Measurements from ENCODE around the gene F11R. TPM values are rescaled to one million over a fixed set of nuclear protein-coding genes. Genes with fewer than 3 reads are reported as not detected.
A peak's percentile ranks its signal among the peaks of the same experiment; 100 is the strongest.
"Not testable (repeated sequence)": the region's sequence is repeated elsewhere in the genome, so short reads cannot be mapped to it uniquely, and the experiment has no call there.

The F11R gene
- total RNA-seq, 4 donors from 2014 or later, result 31.7 to 52.8 (median 44.4) TPM

DNA sequence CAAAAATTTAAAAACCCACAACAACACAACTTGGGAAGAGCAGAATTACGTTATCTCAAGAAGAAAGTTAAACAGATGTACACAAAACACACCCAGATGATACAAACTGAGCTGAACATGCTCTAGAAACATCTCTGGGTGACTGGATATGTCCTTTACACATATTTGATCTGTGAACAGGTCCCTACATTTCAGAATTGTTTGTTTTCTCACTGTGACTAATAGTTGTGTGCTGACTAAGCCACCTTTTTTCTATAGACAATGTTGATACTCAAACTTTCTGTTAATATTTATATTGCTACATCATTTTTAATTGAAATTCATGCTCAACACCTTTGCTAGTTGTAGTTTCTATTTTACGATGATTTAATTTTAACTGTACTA lies 1.0 kb upstream of the F11R start:
- DNase-seq (ENCODE audit: low spot score) (no peak), ATAC-seq (ENCODE audit: low FRiP score) (no peak)
- TF ChIP-seq, protein P1, sequence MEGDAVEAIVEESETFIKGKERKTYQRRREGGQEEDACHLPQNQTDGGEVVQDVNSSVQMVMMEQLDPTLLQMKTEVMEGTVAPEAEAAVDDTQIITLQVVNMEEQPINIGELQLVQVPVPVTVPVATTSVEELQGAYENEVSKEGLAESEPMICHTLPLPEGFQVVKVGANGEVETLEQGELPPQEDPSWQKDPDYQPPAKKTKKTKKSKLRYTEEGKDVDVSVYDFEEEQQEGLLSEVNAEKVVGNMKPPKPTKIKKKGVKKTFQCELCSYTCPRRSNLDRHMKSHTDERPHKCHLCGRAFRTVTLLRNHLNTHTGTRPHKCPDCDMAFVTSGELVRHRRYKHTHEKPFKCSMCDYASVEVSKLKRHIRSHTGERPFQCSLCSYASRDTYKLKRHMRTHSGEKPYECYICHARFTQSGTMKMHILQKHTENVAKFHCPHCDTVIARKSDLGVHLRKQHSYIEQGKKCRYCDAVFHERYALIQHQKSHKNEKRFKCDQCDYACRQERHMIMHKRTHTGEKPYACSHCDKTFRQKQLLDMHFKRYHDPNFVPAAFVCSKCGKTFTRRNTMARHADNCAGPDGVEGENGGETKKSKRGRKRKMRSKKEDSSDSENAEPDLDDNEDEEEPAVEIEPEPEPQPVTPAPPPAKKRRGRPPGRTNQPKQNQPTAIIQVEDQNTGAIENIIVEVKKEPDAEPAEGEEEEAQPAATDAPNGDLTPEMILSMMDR (IDR thresholded peaks at IDR 0.05), result no peak

DNA sequence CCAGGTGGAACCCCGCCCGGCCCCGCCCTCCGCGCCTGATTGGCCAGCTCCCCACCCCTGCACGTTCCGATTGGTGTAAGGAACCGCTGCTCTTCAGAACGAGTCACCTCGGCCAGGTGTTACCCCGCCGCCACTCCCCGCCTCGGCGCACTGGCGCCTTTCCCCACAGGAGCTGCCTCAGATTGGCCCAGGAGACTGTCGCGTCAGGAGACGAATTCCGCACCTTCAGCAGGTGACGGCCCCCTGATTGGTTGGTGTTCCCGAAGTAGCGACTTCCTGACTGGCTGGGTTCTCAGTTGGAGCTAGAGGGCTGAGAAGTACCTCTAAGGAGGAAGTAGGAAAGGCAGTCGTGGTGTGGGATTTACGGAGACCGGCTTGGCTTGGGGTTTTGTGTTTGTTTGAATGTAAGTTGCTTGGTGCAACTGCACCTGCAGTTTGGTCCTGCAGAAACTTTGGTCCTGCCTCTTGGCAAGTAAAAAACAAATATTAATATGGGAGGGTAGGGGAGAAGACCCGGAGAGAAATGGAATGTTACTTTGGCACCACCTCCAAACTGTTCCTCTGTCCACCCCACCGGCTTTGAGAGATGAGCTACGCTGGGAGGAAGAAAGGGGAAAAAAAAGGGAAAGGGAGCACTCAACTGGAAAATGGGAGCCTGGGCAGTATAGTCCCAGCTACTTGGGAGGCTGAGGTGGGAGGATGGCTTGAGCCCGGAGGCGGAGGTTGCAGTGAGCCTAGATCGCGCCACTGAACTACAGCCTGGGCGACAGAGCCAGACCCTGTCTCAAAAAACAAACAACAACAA lies 415 bp upstream of the F11R start:
- DNase-seq (ENCODE audit: low spot score) (no peak), ATAC-seq (ENCODE audit: low FRiP score) (peak; percentile 93)
- TF ChIP-seq, protein P1 (IDR thresholded peaks at IDR 0.05), result no peak

GRCh38 chr1:161019751-161020495 lies 1.0 kb downstream of the F11R start:
- TF ChIP-seq, protein P1 (IDR thresholded peaks at IDR 0.05), result no peak
- DNase-seq (ENCODE audit: low spot score), result no peak
- no peak for ATAC-seq (ENCODE audit: low FRiP score)

- not testable (repeated sequence) for ATAC-seq (ENCODE audit: low FRiP score)
Measured at GRCh38 chr1:161019111-161019660, 1.8 kb downstream of the F11R start.

DNA sequence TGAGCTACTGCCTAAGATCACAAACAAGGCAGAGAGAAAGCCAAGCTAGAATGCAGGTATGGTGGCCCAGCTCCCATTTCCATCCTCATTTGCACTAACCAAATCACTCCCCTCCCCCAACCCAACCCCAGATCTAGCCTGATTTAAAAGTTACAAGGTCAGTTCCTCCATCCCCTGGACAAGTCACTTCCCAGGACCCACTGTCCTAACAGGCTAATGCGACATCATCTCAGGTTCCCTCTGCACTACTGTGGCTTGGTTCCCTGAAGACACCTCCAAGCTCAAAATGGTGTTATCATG lies 2.4 kb downstream of the F11R start:
- no peak for ATAC-seq (ENCODE audit: low FRiP score)
- TF ChIP-seq, protein P1 (IDR thresholded peaks at IDR 0.05), result no peak
- DNase-seq (ENCODE audit: low spot score), result no peak

More at GRCh38 chr1:161019111-161019660, 1.8 kb downstream of the F11R start:
- not testable (repeated sequence) for DNase-seq (ENCODE audit: low spot score)

- DNase-seq (ENCODE audit: low spot score) (no peak), ATAC-seq (ENCODE audit: low FRiP score) (no peak)
- TF ChIP-seq, protein P1 (IDR thresholded peaks at IDR 0.05), result no peak
Measured at GRCh38 chr1:161017756-161018630, 3.0 kb downstream of the F11R start.

GRCh38 chr1:161017181-161017580 lies 3.8 kb downstream of the F11R start:
- not testable (repeated sequence) for ATAC-seq (ENCODE audit: low FRiP score); DNase-seq (ENCODE audit: low spot score)

DNA sequence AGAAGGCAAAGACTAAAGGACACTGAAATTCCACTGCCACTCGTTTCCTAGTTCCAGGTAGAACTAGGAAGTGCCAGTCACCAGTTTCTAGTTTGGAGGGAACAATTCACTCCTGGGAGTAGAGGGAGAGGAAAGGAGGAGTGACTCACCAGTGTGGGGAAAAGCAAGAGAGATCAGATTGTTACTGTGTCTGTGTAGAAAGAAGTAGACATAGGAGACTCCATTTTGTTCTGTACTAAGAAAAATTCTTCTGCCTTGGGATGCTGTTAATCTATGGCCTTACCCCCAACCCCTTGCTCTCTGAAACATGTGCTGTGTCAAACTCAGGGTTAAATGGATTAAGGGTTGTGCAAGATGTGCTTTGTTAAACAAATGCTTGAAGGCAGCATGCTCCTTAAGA lies 4.3 kb downstream of the F11R start:
- not testable (repeated sequence) for DNase-seq (ENCODE audit: low spot score); ATAC-seq (ENCODE audit: low FRiP score)

All from omental fat pad (tissue), 4 donors.